PFSK-1 (cell line): ENCODE measurements around the gene NOXA1.

Experiments used
- REST ChIP-seq, 2 experiments: IDR thresholded peaks; 2 replicates each; pipeline versions ENCODE4 v1.6.1 to v1.8.0; 2011 to 2012; ENCODE audit warnings: low read depth in 2 of 2, low read length in 2 of 2, control low read depth in 1 of 2, inconsistent platforms in 1 of 2, mild to moderate bottlenecking in 1 of 2, moderate library complexity in 1 of 2; ENCODE audit not compliant: insufficient read depth in 1 of 2
- SIN3A ChIP-seq: IDR thresholded peaks from 2 replicates; pipeline ENCODE4 v1.6.1; 2012; ENCODE audit warnings: mild to moderate bottlenecking, low read length, moderate library complexity, borderline replicate concordance; ENCODE audit not compliant: insufficient read depth

GRCh38 chr9:137383784-137384756 lies 39.1 kb upstream of the NOXA1 start:
- no peak for TF ChIP-seq REST (IDR thresholded peaks at IDR 0.05; ENCODE audit: insufficient read depth in 1 of 2, low read depth in 2 of 2, low read length in 2 of 2)
- no peak for TF ChIP-seq SIN3A
